Esophagus muscularis mucosa (tissue), 4 donors: Measurements from ENCODE around the gene IL1R2. TPM values are rescaled to one million over a fixed set of nuclear protein-coding genes. Genes with fewer than 3 reads are reported as not detected.
"Not testable (repeated sequence)": the region's sequence is repeated elsewhere in the genome, so short reads cannot be mapped to it uniquely, and the experiment has no call there.

Experiments
- DNase-seq: peaks from one replicate; pipeline ENCODE4 v3.0.0-alpha.2; 2017; ENCODE audit errors: extremely low spot score
- H3K27ac ChIP-seq, 4 donors: fragments of 200-600 bp; sonication (generic); replicated peaks in 1 of 4; 1 replicate in 3 of 4; 2 replicates in 1 of 4; pipeline ENCODE4 v1.5.1; 2016 to 2019; ENCODE audit warnings: mild to moderate bottlenecking in 1 of 4
- H3K27me3 ChIP-seq, 4 donors: fragments of 200-600 bp; sonication (generic); one replicate each; pipeline versions ENCODE4 v1.5.1 to v1.6.0; 2016 to 2019
- H3K36me3 ChIP-seq, 4 donors: fragments of 200-600 bp; sonication (generic); one replicate each; pipeline ENCODE4 v1.5.1; 2016 to 2019
- H3K4me1 ChIP-seq, 4 donors: fragments of 200-600 bp; sonication (generic); one replicate each; pipeline ENCODE4 v1.5.1; 2016 to 2019
- H3K4me3 ChIP-seq, 4 donors: fragments of 200-600 bp; sonication (generic); 1 replicate in 2 of 4; 2 replicates in 2 of 4; pipeline ENCODE4 v1.5.1; 2016 to 2019; ENCODE audit warnings: mild to moderate bottlenecking in 4 of 4, moderate library complexity in 1 of 4
- H3K9me3 ChIP-seq, 4 donors: fragments of 200-600 bp; sonication (generic); 1 replicate in 3 of 4; 2 replicates in 1 of 4; pipeline ENCODE4 v1.5.1; 2016 to 2019
- CTCF ChIP-seq, 3 experiments: fragments of 200-600 bp in 2 of 3; fragments of 450-650 bp in 1 of 3; sonication (generic) in 2 of 3; IDR thresholded peaks; one replicate each; pipeline ENCODE4 v1.5.1; 2017 to 2019; ENCODE audit warnings: antibody characterized with exemption in 3 of 3, mild to moderate bottlenecking in 2 of 3, moderate library complexity in 1 of 3
- EP300 ChIP-seq: sonication (generic); formaldehyde crosslinking; IDR thresholded peaks from one replicate; pipeline ENCODE4 v1.6.1; 2017; ENCODE audit warnings: antibody characterized with exemption
- POLR2A ChIP-seq: fragments of 450-650 bp; IDR thresholded peaks from one replicate; pipeline ENCODE4 v1.6.1; 2017; ENCODE audit warnings: antibody characterized with exemption, moderate library complexity, mild to moderate bottlenecking, low read depth
- POLR2AphosphoS5 ChIP-seq, 2 donors: sonication (generic); formaldehyde crosslinking; IDR thresholded peaks; one replicate each; pipeline ENCODE4 v1.6.1; 2017; ENCODE audit warnings: antibody characterized with exemption in 2 of 2
- WGBS: methylation state at CpG from one replicate; pipeline ENCODE4 v1.1.5; 2018; 5-methylcytosine and 5-hydroxymethylcytosine counted together
- intact Hi-C: fragments of 100-400 bp; cut with DNase I; formaldehyde crosslinking; loops from one replicate; pipeline ENCODE4 v1.15.1; 2023
- total RNA-seq, 4 donors: library from RNA; depleted of rRNA; stranded (reverse); fragments of >200 nt; gene quantifications; one replicate each; pipeline versions ENCODE4 v1.1.0 to v1.2.1, GENCODE V29; 2016

The IL1R2 gene
- total RNA-seq, 4 donors from 2014 or later: 2.5 to 56.2 (median 6.4) TPM

GRCh38 chr2:102066554-102066953, 74.8 kb downstream of the IL1R2 start:
- no peaks in the 10 kb centered on the region for H3K27me3 ChIP-seq
- no peaks in the 10 kb centered on the region for H3K36me3 ChIP-seq
- intact Hi-C loops: no loop called here
- no peaks in the 10 kb centered on the region for H3K9me3 ChIP-seq
- TF ChIP-seq POLR2A (no peak), EP300 (no peak), CTCF (IDR thresholded peaks at IDR 0.05) (no peak), POLR2AphosphoS5 (IDR thresholded peaks at IDR 0.05) (no peak)
- no peak overlapping the region for H3K4me3 ChIP-seq
- H3K4me1 ChIP-seq: peaks cover 60 to 64% (median 63%) of the 10 kb centered on the region in 4 donors
- no peak for DNase-seq
- WGBS: 73% methylated on average over 6 of the region's 6 CpGs
- H3K27ac ChIP-seq: no peak overlapping the region

- DNase-seq, H3K4me3 ChIP-seq, H3K9me3 ChIP-seq, intact Hi-C loops, H3K36me3 ChIP-seq, H3K27ac ChIP-seq, H3K27me3 ChIP-seq: not testable (repeated sequence)
- H3K4me1 ChIP-seq: peaks cover 47 to 48% (median 47%) of the 10 kb centered on the region in 4 donors
These were observed 76.4 kb downstream of the IL1R2 start for GRCh38 chr2:102068126-102068525.

- Histone ChIP-seq H3K4me3 (no peak overlapping the region), H3K36me3 (no peaks in the 10 kb centered on the region), H3K27ac (peak overlapping the region; percentile 10 to 75 (median 44)), H3K4me1 (peaks cover 34 to 35% (median 34%) of the 10 kb centered on the region in 4 donors), H3K9me3 (no peaks in the 10 kb centered on the region), H3K27me3 (no peaks in the 10 kb centered on the region)
- DNase-seq: no peak
- TF ChIP-seq EP300 (no peak), CTCF (IDR thresholded peaks at IDR 0.05) (no peak), POLR2A (no peak), POLR2AphosphoS5 (IDR thresholded peaks at IDR 0.05) (no peak)
- intact Hi-C loops: no loop called here
- WGBS: 93% methylated on average over 8 of the region's 8 CpGs
These were observed 77.7 kb downstream of the IL1R2 start for GRCh38 chr2:102069311-102069974.

DNA sequence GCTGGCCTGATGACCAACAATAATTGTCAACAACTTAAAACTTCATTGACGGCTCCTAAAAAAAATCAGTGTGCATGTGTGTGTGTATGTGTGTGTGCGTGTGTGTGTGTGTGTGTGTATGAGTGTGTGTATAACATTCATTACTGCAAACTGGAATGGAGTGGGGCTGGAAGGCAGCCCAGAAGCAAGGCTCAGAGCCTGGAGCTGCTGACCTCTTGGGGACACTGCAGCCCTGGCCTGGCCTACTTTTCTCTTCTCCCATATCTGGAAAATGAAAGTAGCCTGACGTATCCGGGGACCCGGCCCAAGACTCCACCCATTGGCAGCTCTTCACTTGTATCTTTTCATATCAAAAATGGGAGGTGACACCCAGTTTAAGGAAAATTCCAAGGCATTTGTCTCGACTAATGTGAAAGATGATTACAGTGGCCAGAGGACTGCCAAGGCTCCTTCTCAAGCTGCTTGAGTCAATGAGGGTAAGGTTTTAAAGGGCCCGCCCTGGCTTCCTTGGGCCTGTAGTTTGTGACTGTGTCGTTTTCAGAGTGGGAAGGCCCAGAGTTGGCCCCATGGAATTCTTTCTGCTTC, 78.4 kb downstream of the IL1R2 start:
- 51% methylated on average over 8 of the region's 8 CpGs for WGBS
- intact Hi-C loops: no loop called here
- H3K27ac ChIP-seq: peak overlapping the region; percentile 40 to 75 (median 58)

More for the DNA sequence above, 78.4 kb downstream of the IL1R2 start:
- H3K4me1 ChIP-seq: peaks cover 27 to 28% (median 27%) of the 10 kb centered on the region in 4 donors
- H3K27me3 ChIP-seq: no peaks in the 10 kb centered on the region
- no peaks in the 10 kb centered on the region for H3K9me3 ChIP-seq
- DNase-seq: no peak
- H3K4me3 ChIP-seq: peak overlapping the region in 1 of 4 donors; percentile 22
- H3K36me3 ChIP-seq: no peaks in the 10 kb centered on the region
- TF ChIP-seq POLR2AphosphoS5 (IDR thresholded peaks at IDR 0.05) (peak in 1 of 2 donors; percentile 45), EP300 (no peak), POLR2A (no peak), CTCF (IDR thresholded peaks at IDR 0.05) (peak in 1 of 3 experiments; percentile 13)
